Renal cortical epithelial cell (primary cell): Measurements from ENCODE around the gene CCDC77. TPM values are rescaled to one million over a fixed set of nuclear protein-coding genes. Genes with fewer than 3 reads are reported as not detected.
"Not testable (repeated sequence)": the region's sequence is repeated elsewhere in the genome, so short reads cannot be mapped to it uniquely, and the experiment has no call there.

Experiments used
- DNase-seq: peaks from one replicate; pipeline ENCODE4 v3.0.0-alpha.2; 2011; ENCODE audit warnings: low read depth
- total RNA-seq: library from RNA; depleted of rRNA; stranded (reverse); fragments of >200 nt; gene quantifications from 2 replicates; pipeline ENCODE4 v1.2.3, GENCODE V29; 2014

The CCDC77 gene
- 5.9 and 10.2 TPM in 2 replicates for total RNA-seq

DNA sequence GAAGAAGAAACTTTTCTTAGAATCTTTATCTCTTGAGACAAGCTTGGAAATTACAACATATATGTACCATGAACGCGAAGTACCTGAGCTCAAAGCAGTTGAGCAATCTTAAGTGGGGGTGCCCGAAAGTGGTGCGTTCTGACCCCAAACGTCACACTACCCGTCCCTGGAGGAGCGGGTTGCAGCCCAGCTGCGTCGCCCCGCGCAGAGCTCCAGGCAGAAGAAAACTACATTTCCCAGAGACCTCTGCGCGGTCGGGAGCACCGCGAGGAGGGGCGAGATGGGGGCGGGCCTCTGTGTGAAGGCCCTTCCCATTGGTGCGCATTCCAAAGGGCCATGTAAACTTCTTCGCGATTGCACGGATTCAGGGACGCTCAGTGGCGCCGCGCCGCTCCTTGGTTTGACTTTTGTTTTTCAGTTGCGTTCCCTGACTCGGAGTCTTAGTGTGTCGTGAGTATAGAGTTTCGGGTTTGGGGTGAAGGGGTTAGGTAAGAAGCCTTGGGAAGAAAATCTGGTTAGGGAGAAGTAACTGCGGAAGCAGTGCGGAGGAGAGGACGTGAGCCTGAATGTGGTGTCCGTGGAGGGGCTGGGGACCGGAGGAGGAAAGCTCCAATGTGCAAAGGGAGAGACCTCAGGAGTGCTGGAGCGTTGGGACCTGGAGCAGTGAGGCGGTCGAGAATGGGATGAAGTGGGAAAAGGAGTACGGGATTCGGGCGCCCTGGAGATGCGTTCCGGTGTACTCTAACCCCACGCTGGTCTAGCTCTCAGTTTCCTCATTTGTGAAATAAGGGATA, at the start of gene CCDC77:
Gene CCDC77 (plus strand): TSS at position 410 of the 794 bp plus-strand sequence. CDS start 7,740 bp downstream, outside the sequence.
- DNase-seq = peak; percentile 80

DNA sequence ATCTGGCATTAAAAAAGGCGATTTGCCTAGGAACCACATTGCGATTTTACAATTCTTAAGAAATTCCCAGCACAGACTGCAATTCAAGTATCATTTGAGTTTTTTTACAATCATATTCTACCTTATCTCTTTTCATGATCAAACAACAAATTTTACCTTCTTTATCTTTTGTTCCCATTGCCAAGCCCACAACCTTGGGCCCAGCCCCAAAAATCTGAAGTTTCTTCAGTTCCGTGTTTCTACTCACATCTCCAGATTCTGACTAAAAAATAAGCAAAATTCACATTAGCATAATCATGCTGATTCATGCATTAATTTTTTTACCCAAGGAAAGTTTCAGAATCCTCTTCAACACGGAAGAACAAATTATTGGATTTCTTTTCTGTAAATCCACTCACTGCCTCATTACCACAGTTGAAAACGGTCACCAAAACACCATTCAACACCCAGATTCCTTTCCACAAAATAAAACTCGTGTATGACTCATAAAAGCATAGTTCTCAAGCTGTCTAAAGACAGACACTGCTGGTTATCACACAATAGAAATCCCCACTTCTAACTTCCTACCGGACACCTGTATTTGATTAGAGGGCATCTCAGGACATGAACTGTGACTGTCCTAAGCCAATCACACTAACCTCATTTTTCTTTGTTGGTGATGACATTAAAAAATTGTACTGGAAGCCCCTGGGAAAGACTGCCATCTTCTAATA, 45.0 kb upstream of the CCDC77 start:
- DNase-seq = peak; percentile 26

DNA sequence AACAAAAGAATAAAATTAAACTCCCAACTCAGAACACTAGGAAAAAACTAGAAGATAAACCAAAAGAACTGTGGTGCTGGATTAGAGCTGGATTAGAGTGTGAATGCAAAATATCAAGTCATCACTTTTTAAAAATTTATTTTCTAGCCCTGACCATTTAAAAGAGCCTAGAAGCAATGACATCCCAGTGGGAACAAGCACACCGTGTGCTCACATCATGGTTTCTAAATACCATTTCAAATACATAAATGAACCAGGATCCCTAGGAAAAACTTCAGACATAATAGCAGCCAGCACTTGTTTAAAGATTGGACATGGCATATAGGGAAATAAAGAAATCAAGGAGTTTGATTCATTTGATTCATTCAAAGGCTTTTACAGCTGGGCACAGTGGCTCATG, 42.4 kb upstream of the CCDC77 start:
- no peak for DNase-seq

DNA sequence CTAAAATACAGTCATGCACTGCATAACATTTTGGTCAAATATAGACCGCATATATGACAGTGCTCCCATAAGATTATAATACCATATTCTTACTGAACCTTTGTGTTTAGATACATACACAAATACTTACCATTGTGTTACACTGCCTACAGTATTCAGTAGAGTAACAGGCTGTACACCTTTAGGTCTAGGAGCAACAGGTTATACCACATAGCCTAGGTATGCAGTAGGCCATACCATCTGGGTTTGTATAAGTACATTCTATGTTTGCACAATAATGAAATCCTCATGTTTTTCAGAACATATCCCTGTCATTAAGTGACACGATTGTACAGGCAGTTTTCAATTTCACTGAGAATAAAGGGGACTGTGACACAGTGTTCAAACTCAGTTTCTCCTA, 34.6 kb upstream of the CCDC77 start:
- no peak for DNase-seq

DNA sequence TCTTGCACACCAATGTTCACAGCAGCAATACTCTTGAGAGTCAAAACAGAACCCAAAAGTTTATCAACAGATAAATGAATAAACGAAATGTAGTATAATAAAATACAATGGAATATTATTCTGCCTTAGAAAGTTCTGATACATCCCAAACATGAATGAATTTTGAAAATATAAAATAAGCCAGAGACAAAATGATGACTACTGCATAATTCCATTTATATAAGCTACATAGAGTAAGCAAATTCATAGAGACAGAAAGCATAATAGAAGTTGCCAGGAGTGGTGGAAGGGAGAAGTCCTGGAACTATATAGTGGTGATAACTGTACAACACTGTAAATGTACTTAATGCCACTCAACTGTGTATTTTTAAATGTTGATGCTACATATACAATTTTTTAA, 33.5 kb upstream of the CCDC77 start:
- DNase-seq = no peak

DNA sequence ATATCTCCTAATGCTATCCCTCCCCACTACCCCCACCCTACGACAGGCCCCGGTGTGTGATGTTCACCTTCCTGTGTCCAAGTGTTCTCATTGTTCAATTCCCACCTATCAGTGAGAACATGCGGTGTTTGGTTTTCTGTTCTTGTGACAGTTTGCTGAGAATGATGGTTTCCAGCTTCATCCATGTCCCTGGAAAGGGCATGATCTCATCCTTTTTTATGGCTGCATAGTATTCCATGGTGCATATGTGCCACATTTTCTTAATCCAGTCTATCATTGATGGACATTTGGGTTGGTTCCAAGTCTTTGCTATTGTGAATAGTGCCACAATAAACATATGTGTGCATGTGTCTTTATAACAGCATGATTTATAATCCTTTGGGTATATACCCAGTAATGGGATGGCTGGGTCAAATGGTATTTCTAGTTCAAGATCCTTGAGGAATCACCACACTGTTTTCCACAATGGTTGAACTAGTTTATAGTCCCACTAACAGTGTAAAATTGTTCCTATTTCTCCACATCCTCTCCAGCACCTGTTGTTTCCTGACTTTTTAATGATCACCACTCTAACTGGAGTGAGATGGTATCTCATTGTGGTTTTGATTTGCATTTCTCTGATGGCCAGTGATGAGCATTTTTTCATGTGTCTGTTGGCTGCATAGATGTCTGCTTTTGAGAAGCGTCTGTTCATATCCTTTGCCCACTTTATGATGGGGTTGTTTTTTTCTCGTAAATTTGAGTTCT, 30.5 kb upstream of the CCDC77 start:
- DNase-seq = not testable (repeated sequence)

DNA sequence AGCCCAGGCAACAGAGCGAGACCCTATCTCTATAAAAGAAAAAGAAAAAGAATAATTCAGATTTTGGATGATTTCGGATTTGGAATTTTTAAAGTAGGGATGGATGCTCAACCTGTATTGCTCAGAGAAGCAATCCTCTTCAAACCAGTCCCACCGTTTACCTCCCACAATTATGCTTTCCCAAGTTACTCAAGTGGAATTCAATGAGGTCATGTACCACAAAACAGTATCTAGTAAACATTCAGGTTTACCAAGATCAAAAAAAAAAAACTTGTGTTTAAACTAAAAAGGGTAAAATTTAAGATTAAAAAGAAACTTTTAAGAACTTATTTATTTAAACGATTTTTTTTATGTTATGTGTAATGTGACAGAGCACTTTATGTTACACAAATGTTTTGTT, 14.8 kb upstream of the CCDC77 start:
- peak; percentile 83 for DNase-seq

DNA sequence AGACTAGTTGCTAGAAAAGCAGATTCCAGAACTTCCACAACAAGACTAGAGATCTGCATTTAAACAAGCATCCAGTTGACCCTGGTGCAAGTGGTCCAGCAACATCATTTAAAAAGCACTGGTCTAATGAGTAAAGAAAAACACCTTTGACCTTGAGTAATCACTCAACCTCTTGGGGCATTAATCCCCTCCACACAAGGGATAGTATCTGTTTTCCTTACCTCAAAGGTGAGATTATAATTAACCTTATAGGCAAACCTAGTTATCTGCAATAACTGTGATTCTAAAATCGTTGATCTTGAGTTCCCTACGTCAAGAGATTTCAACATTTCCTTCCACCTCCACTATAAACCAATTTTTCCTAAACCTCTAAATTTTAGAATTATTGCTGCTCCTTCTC, 13.4 kb upstream of the CCDC77 start:
- DNase-seq = no peak

DNA sequence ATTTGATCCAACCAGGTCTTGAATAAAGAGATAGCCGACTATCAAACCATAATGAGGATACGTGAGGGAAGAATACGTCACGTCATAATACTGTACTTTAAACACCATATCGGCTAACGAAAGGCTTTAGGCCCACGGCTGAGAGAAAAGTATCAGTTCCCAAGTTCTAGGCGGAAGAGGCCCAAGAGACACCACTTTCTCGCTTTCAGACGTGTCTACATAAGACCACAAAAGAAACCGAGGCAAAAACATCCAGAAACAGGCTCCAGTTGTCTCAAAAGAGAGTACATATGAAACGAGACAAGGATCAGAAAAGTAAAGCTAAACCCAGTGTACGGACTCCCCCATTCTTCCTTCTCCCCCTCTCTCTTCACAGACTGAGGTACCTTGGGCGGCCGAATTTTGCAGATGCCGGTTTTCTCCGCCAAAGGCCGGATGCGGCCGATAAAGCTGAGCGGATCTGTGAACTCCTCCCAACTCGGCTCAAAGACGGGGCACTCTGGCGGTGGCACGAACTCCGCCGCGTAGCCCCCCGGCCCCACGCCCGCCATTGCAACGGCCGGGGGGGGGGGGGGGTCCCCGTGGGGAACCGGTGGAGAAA, 12.8 kb upstream of the CCDC77 start:
- DNase-seq = no peak

DNA sequence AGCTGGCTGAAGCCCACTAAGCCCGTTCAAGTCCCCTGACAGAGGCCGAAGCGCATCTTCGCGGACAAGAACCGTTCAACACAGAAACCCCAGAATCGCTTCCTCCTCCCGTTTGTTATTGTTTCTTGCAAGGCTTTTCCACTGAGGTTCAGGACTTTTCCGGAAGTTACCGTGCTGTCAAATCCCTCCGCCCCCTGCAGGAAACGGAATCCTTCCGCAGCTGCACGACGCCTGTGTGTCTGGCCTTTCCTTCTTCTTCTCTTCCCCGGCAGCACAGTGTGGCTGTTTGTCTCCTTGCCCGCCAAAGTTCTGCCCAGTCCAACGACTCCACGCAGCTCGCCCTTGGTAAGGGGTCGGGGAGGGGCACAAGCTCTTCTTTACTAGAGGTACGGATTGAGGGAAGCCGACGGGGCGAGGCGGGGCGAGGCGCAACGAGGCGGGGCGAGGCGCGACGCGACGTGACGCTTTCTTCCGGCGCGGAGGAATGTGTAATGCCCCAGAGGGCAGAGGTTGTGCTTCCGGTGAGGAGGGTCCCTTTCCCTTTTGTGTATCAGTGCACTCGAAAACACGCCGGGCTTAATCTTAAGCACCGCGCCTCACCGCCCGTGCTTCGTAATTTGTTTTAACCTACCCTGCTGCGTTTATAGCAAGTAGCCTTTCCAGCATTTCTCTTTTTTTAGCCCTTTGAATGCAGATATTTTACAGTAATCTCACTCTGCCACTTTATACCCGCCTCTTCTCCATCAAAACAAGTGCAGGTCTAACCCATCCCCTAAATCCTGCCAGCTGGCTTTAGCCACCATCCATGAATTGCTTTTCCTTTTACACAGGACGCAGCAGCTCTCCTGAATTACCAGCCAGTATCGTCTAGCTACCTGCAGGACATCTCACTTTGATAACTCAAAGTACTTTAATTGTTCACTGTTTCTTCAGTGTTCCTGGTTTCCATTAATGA, 12.0 kb upstream of the CCDC77 start, which contains the start of gene KDM5A:
Gene KDM5A (minus strand): TSS at position 179 of the 955 bp plus-strand sequence. CDS start 229 bp downstream, outside the sequence.
- DNase-seq = peak; percentile 83

DNA sequence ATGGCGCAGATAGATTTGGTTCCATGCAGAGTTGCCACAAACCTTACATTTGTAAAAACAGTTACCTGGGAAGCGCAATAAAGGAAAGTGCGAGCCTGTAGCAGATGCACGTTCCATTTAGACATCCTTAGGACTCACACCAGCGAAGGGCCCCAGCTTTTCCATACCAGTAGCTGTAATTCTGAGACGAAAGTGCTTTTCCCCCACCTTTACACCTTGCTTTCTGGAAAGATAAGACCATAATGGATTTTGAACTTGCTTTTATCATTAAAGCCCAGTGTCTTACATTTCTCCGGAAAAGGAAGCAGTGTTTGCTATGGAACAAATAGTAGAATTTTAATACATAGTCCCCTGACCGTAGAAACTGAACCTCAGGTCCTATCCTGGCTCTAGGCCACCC, 616 bp upstream of the CCDC77 start:
- no peak for DNase-seq

DNA sequence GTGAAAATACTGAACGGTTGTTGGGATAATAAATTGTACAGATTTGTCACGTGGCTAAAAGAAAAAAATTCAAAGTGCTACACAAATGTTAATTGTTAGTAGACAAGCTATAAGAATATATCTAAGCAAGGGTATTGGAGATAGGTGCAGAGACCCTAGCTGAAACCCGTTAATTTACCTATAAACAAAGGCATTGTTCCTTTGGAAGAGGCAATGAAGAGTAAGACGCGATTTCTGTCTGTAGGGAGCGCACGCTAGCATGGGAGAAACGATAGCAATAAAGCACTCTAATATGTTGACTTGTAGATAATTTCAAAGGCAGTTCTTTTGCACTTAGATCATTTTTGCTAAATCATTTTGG, 565 bp downstream of the CCDC77 start:
- peak; percentile 45 for DNase-seq

DNA sequence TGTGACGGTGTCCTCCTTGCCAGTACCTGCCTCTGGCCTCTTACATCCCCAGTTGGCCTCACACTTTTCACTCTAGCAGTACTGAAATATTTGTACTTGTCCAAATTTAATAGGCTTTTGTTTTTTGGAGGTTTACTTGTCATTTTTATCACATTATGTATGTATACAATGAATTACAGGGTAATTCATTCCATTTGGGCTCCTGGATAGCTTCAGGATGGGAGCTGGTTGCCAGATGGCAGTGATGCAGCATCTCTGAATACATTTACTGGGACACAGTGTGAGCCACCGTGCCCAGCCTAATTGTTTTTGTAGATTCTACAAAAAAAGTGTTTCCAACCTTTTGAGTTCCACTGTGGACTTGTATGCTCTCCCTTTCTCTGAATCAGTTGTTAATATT, 13.4 kb downstream of the CCDC77 start:
- DNase-seq = no peak

DNA sequence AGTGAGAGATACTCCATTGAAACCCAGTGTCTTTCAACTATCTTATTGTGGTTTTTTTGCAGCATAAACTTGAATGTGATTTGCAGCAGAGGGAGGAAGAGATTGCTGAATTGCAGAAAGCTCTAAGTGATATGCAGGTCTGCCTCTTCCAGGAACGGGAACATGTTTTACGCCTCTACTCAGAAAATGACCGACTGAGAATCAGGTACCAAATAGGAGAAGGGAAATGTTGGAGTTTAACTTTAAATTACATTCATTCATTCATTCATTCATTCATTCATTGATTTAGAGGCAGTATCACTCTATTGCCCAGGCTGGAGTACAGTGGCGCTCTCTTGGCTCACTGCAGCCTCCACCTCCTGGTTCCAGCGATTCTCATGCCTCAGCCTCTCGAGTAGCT, 17.0 kb downstream of the CCDC77 start:
- no peak for DNase-seq

DNA sequence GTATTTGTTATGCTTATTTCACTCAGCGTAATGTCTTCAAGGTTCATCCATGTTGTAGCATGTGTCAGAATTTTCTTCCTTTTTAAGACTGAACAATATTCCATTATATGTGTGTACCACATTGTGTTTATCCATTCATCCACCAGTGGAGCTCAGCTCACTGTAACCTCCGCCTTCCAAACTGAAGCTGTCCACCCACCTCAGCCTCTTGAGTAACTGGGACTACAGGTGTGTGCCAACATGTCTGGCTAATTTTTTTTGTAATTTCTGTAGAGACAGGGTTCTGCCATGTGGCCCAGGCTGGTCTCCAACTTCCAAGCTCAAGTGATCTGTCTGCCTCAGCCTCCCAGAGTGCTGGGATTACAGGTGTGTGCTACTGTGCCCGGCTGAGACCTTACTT, 21.1 kb downstream of the CCDC77 start:
- DNase-seq = no peak

DNA sequence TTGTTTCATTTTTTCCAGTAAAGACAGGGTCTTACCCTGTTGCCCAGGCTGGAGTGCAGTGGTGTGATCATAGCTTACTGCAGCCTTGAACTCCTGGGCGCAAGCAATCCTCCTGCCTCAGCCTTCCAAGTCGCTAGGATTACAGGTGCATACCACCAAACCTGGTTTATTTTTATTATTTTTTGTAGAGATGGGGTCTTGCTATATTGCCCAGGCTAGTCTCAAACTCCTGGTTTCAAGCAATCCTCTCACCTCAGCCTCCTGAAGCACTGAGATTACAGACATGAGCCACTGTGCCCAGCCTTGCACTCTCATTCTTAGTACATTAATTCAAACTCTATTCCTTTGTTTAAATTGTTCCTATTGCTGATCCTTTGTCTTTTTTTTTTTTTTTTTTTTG, 34.3 kb downstream of the CCDC77 start:
- DNase-seq = not testable (repeated sequence)

DNA sequence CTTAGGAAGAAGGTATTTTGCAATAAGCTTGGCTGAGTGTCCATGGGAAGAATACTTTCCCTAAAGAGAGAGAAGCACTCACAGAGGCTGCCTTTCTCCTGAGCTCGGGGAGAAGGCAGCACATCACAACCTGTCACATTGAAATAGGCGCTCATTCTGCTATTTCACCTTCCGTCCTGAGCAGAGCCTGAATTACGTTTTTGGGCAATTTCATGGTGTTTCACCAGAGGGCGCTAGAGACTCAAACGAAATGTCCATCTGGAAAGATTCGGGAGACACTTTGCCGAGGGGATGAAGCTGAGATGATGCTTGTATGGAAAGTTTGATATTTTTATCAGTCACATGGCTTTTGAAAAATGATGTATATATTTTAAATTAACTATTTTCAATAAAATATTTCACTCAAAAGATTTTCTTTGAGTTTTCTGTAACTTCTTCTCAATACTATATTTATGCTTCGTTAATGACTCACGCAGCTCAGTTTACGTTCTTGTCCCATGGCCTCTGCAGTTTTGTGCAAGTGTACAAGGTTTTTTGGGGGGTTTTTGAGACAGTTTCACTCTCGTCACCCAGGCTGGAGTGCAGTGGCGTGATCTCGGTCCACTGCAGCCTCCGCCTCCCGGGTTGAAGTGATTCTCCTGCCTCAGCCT, 40.9 kb downstream of the CCDC77 start:
- peak; percentile 31 for DNase-seq

DNA sequence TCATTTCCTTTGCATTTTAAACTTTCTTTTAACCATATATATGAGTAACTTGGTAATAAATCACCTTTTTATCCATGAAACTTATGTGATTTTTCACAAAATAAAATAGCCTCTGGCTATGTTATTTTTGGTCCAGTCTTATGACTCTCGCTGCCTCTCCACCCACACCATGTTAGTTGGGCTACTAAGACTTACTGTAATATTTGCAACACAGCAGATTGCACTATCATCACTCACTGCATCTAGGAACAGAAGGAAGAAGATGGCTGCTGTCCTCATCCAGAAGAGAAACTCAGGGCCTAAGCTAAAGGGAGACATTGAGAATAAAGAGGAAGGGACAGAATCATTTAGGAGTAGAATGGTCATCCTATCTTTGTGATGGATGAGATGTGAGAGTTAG, 45.7 kb downstream of the CCDC77 start:
- no peak for DNase-seq

DNA sequence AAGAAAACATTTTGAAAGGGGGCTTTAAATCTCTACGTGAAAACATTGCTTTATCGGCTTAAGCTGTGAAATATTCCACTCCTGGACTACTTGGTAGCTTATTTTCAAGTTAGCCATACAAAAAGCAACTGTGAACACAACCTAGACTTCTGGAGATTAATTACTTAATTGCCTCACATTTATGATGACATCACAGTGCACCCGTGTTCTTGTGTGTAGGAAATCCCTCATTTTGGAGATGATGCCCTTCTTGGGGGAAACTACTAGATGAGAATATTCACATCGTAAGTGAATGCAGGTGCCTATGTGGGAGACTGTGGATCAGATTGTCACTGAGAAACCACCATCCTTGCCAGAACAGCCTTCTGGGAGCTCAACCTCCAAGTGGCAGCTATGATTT, 47.8 kb downstream of the CCDC77 start:
- DNase-seq = no peak

DNA sequence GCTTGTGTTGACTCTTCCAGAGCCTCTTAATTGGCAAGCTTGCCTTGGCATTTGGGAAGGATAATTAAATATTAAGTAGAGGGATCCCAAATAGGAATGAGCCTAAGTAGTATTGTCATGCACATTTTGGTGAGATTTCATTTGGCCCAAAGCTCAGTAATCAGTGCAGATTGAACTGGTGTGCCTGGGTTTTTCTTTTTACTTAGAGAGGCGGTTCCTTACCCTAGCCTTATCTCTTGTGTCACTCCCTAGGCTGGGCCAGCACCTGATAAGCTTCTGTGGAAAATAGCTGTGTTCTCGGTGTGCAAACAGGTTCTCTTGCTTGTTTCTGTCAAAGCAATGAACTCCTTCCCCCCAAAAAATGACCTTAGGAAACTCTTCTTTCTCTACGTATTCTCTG, 49.0 kb downstream of the CCDC77 start:
- no peak for DNase-seq
